ENCODE results near the gene TFAP2A.

TFAP2A gene

DNA sequence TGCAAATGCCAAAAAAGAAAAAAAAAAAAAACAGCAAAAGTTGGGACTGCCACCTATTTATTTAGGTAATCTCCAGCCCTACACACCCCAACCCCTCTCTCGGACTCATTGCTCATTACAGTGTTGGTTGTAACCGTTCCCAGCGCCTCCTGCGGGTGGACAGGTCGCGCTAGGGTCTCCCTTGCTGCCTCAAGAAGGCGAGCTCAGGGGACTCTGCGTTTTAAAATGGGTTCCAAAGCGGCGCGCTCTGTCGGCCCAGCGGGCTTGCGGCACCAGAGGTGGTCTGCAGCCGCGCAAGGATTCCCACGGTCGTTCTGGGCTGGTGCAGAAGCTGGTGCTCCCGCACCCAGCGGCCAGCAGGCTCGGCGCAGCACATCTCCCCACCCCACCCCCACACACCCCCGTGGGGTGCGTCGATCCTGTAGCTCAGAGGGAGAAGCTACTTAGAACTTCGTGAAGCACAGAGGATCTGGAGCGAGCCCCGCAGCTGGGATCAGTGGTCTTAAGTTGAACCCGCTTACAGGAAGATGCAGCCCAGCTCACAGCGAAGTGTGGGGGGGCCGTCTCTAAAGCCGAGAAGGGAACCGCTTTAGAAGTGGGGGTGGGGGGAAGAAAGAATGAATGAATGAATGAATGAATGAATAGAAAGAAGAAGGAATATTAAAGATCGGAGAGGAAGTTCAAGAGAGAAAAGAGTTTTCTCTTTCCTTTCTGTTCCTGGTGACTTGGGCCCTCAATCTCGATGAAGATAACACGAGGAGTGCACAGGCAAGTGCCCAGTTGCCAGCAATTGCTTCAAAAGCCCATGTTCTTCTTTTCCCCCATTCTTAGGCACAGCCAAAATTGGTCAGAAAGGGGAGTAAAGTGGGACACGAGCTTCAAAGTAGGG, 780 bp downstream of the TFAP2A start (continued):
- TF ChIP-seq ZNF146 (tag by site-specific recombination; IDR thresholded peaks at IDR 0.05) (0 out of 2 replicates have a peak, but pooled peaks have one; percentile 2), ZNF248 (tag by site-specific recombination; IDR thresholded peaks at IDR 0.05) (no peak), ZNF600 (tag by site-specific recombination; IDR thresholded peaks at IDR 0.05) (peak; percentile 54; the same call in 1 of the 2 replicates), ZSCAN30 (tag by site-specific recombination; IDR thresholded peaks at IDR 0.05) (peak; percentile 41; the same call in 1 of the 2 replicates), ZNF404 (tag by site-specific recombination; IDR thresholded peaks at IDR 0.05) (no peak), ZNF76 (tag by site-specific recombination; IDR thresholded peaks at IDR 0.05; ENCODE audit: borderline replicate concordance, low read depth) (peak; percentile 27; the same call in 1 of the 2 replicates), ZBTB48 (tag by site-specific recombination; IDR thresholded peaks at IDR 0.05) (0 out of 2 replicates have a peak, but pooled peaks have one; percentile 24), ZFP69B (tag by site-specific recombination; IDR thresholded peaks at IDR 0.05) (no peak), BCL11A (tag by site-specific recombination; IDR thresholded peaks at IDR 0.05; ENCODE audit: low read depth) (peak; percentile 44; the same call in 1 of the 2 replicates), GLIS1 (tag by site-specific recombination; IDR thresholded peaks at IDR 0.05) (peak; percentile 26; the same call in 1 of the 2 replicates), ZNF24 (tag by site-specific recombination; IDR thresholded peaks at IDR 0.05) (peak; percentile 99), ZBTB17 (tag by site-specific recombination; IDR thresholded peaks at IDR 0.05) (0 out of 2 replicates have a peak, but pooled peaks have one; percentile 19), SP7 (tag by site-specific recombination; IDR thresholded peaks at IDR 0.05) (0 out of 2 replicates have a peak, but pooled peaks have one; percentile 7)
- TF ChIP-seq, protein P1, sequence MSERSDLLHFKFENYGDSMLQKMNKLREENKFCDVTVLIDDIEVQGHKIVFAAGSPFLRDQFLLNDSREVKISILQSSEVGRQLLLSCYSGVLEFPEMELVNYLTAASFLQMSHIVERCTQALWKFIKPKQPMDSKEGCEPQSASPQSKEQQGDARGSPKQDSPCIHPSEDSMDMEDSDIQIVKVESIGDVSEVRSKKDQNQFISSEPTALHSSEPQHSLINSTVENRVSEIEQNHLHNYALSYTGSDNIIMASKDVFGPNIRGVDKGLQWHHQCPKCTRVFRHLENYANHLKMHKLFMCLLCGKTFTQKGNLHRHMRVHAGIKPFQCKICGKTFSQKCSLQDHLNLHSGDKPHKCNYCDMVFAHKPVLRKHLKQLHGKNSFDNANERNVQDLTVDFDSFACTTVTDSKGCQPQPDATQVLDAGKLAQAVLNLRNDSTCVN (tag by site-specific recombination; optimal IDR thresholded peaks at IDR 0.05) = peak; percentile 46
- TF ChIP-seq, protein P2, sequence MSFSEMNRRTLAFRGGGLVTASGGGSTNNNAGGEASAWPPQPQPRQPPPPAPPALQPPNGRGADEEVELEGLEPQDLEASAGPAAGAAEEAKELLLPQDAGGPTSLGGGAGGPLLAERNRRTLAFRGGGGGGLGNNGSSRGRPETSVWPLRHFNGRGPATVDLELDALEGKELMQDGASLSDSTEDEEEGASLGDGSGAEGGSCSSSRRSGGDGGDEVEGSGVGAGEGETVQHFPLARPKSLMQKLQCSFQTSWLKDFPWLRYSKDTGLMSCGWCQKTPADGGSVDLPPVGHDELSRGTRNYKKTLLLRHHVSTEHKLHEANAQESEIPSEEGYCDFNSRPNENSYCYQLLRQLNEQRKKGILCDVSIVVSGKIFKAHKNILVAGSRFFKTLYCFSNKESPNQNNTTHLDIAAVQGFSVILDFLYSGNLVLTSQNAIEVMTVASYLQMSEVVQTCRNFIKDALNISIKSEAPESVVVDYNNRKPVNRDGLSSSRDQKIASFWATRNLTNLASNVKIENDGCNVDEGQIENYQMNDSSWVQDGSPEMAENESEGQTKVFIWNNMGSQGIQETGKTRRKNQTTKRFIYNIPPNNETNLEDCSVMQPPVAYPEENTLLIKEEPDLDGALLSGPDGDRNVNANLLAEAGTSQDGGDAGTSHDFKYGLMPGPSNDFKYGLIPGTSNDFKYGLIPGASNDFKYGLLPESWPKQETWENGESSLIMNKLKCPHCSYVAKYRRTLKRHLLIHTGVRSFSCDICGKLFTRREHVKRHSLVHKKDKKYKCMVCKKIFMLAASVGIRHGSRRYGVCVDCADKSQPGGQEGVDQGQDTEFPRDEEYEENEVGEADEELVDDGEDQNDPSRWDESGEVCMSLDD (tag by site-specific recombination; IDR thresholded peaks at IDR 0.05) = peak; percentile 57; the same call in 1 of the 2 replicates
- TF ChIP-seq, protein P3, sequence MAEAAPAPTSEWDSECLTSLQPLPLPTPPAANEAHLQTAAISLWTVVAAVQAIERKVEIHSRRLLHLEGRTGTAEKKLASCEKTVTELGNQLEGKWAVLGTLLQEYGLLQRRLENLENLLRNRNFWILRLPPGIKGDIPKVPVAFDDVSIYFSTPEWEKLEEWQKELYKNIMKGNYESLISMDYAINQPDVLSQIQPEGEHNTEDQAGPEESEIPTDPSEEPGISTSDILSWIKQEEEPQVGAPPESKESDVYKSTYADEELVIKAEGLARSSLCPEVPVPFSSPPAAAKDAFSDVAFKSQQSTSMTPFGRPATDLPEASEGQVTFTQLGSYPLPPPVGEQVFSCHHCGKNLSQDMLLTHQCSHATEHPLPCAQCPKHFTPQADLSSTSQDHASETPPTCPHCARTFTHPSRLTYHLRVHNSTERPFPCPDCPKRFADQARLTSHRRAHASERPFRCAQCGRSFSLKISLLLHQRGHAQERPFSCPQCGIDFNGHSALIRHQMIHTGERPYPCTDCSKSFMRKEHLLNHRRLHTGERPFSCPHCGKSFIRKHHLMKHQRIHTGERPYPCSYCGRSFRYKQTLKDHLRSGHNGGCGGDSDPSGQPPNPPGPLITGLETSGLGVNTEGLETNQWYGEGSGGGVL (tag by site-specific recombination; IDR thresholded peaks at IDR 0.05) = peak; percentile 32; the same call in 1 of the 2 replicates

DNA sequence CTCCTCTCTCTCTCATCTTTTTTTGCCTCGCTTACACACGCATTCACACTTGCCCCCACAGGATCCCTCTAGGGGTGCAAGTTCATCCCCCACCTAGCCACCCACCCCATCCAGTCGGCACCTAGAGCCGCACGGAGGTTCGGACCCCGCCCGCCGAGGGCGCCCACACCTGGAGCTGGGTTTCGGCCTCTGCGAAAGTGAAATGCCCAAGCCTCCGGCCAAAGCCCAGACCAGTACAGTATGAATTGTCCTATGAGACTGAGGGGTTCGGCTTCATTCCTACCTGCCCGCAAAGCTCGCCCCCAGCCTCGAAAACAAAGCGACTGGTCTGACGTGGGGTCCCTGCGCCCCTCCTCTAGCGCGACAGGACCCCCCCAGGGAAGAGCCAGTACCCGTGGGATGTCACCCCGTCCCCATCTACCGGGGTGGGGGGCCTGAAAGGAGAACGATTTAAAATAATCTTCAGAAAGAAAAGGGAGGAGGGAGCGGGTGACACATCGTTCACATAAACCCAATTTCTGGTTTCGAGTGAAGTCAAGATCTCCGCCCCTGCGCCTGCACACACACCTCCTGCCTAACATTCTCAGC, 1.5 kb downstream of the TFAP2A start:
- ChIA-PET POLR2A (interaction anchor here (0.6 to 5.5 kb wide), 15 partner anchors 8 to 1188 kb away, joined by 3 to 112 read pairs (median 3); no protein-coding TSS in a partner anchor), CTCF (interaction anchor here (0.6 to 3.6 kb wide), 6 partner anchors 8 to 386 kb away, joined by 3 to 42 read pairs (median 5); no protein-coding TSS in a partner anchor)
- no peaks in the 10 kb centered on the region for H3K9me3 ChIP-seq (ENCODE audit: control insufficient read depth, insufficient read depth, low read depth, low read length)
- H3K36me3 ChIP-seq (ENCODE audit: control insufficient read depth in 2 of 2, insufficient read depth in 1 of 2, low read length in 2 of 2) = peaks cover 0 to 16% of the 10 kb centered on the region in 2 experiments; a peak in 1 of 3 replicates
- peak overlapping the region; percentile 88 for H3K4me3 ChIP-seq (ENCODE audit: low read depth, low read length)
- H3K4me1 ChIP-seq (ENCODE audit: control insufficient read depth, insufficient read depth, low read length) = peaks cover 3% of the 10 kb centered on the region; the same call in 1 of the 2 replicates
- peak overlapping the region; percentile 99 for H3K27ac ChIP-seq (ENCODE audit: extremely low read depth, low read depth, low read length)
- no peak for TF ChIP-seq ZNF223 (tag by site-specific recombination; IDR thresholded peaks at IDR 0.05)
- TF ChIP-seq ZNF830 (tag by site-specific recombination; IDR thresholded peaks at IDR 0.05; ENCODE audit: low read depth) = no peak
- TF ChIP-seq MYNN (tag by site-specific recombination; IDR thresholded peaks at IDR 0.05; ENCODE audit: borderline replicate concordance) = no peak
- TF ChIP-seq ZBTB21 (tag by site-specific recombination; IDR thresholded peaks at IDR 0.05) = no peak
- TF ChIP-seq, protein P4, sequence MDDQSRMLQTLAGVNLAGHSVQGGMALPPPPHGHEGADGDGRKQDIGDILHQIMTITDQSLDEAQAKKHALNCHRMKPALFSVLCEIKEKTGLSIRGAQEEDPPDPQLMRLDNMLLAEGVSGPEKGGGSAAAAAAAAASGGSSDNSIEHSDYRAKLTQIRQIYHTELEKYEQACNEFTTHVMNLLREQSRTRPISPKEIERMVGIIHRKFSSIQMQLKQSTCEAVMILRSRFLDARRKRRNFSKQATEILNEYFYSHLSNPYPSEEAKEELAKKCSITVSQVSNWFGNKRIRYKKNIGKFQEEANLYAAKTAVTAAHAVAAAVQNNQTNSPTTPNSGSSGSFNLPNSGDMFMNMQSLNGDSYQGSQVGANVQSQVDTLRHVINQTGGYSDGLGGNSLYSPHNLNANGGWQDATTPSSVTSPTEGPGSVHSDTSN (CRISPR knock-in tag; IDR thresholded peaks at IDR 0.05) = 0 out of 2 replicates have a peak, but pooled peaks have one; percentile 17
- TF ChIP-seq GLIS2 (tag by site-specific recombination; IDR thresholded peaks at IDR 0.05) = peak; percentile 92
- peak; percentile 53; the same call in 1 of the 2 replicates for TF ChIP-seq EGR2 (tag by site-specific recombination; IDR thresholded peaks at IDR 0.05; ENCODE audit: low read depth)
- TF ChIP-seq, protein P3 (tag by site-specific recombination; IDR thresholded peaks at IDR 0.05) = 0 out of 2 replicates have a peak, but pooled peaks have one; percentile 21
- peak; percentile 76; the same call in 1 of the 2 replicates for TF ChIP-seq ZBTB7A (tag by site-specific recombination; IDR thresholded peaks at IDR 0.05; ENCODE audit: low read depth)

All from HEK293 (cell line).